ENCODE data around the gene EEF1AKMT3. TPM values are rescaled to one million over a fixed set of nuclear protein-coding genes. Genes with fewer than 3 reads are reported as not detected.

EEF1AKMT3 gene
- total and polyA plus RNA-seq, 2 of the 4 experiments (the other 2 are of a cell fraction), result 3.2 to 8.1 TPM

GRCh38 chr12:57813971-57814772 is 41.8 kb downstream of the EEF1AKMT3 start (continued):
- TF ChIP-seq MAFK (IDR thresholded peaks at IDR 0.05; ENCODE audit: low read depth, low read length), result no peak

- Histone ChIP-seq H3K4ac (ENCODE audit: low read depth, low read length) (no peak overlapping the region), H3K14ac (replicated peaks; ENCODE audit: low read depth, low read length) (no peak overlapping the region), H4K8ac (ENCODE audit: low read depth in 2 of 2, low read length in 2 of 2) (no peak overlapping the region), H3K4me3 (ENCODE audit: insufficient read depth, low read depth, low read length) (no peak overlapping the region), H2AFZ (replicated peaks; ENCODE audit: low read length, poor library complexity) (no peak overlapping the region), H2BK15ac (ENCODE audit: low read depth, low read length) (no peak overlapping the region), H3K4me2 (ENCODE audit: low read depth, low read length) (no peak overlapping the region), H3K9me3 (ENCODE audit: control insufficient read depth, insufficient read depth, low read length) (no peaks in the 10 kb centered on the region), H4K91ac (ENCODE audit: insufficient read depth, low read depth, low read length) (no peak overlapping the region), H2BK120ac (ENCODE audit: low read depth, low read length) (no peak overlapping the region), H4K20me1 (ENCODE audit: insufficient read depth, low read length) (no peaks in the 10 kb centered on the region; the same call in 1 of the 2 replicates), H3K56ac (ENCODE audit: extremely low read depth, insufficient read depth, low read length) (no peak overlapping the region), H2BK20ac (ENCODE audit: low read depth, low read length) (no peak overlapping the region), H3K9me1 (ENCODE audit: insufficient read depth, low read length) (peaks cover 17% of the 10 kb centered on the region), H2BK5ac (ENCODE audit: low read depth, low read length, poor library complexity, severe bottlenecking) (no peak overlapping the region), H3K9ac (ENCODE audit: low read depth, low read length) (no peak overlapping the region), H3K23ac (ENCODE audit: low read depth, low read length) (no peak overlapping the region), H3K4me1 (ENCODE audit: control insufficient read depth, insufficient read depth, low read length) (peaks cover 3% of the 10 kb centered on the region; the same call in 1 of the 2 replicates), H3K18ac (ENCODE audit: low read depth, low read length) (no peak overlapping the region), H3K79me1 (ENCODE audit: low read depth in 1 of 2, low read length in 2 of 2) (peaks cover 0 to 8% of the 10 kb centered on the region in 2 experiments; a peak in 1 of 4 replicates), H3K27ac (ENCODE audit: insufficient read depth, low read length) (no peak overlapping the region), H4K5ac (ENCODE audit: low read depth, low read length) (no peak overlapping the region), H2AK9ac (replicated peaks; ENCODE audit: low read depth, low read length, poor library complexity) (no peak overlapping the region), H2AK5ac (ENCODE audit: low read depth, low read length) (no peak overlapping the region), H3K36me3 (ENCODE audit: control insufficient read depth, insufficient read depth, low read length) (peaks cover 36% of the 10 kb centered on the region), H3K27me3 (ENCODE audit: control insufficient read depth, insufficient read depth, low read length) (no peaks in the 10 kb centered on the region)
- CTCF ChIA-PET, result interaction anchor here (1.2 kb wide), 1 partner anchor 12 kb away, joined by 3 read pairs; no protein-coding TSS in a partner anchor
- POLR2A ChIA-PET (ENCODE audit: unreplicated experiment), result no interaction called here
- ATAC-seq (ENCODE audit: low read depth), result no peak; the same call in 1 of the 2 replicates
- in situ Hi-C loops (cut with MboI; ENCODE audit: low sequenced_read_pairs), result no loop called here
- dilution Hi-C loops (cut with HindIII; ENCODE audit: low sequenced_read_pairs, unreplicated experiment), result no loop called here
- no peak for DNase-seq
- no peak for TF ChIP-seq RAD21 (IDR thresholded peaks at IDR 0.05; ENCODE audit: low read length)
- no peak for TF ChIP-seq MAZ (IDR thresholded peaks at IDR 0.05; ENCODE audit: borderline replicate concordance, low read depth, low read length)
- TF ChIP-seq MAFK (IDR thresholded peaks at IDR 0.05; ENCODE audit: low read depth, low read length), result no peak
- TF ChIP-seq CTCF (conservative IDR thresholded peaks at IDR 0.05; ENCODE audit: low read depth, low read length), result peak; percentile 27
- no peak for TF ChIP-seq CHD1 (IDR thresholded peaks at IDR 0.05; ENCODE audit: low read depth, low read length)
- no peak for TF ChIP-seq CEBPB (IDR thresholded peaks at IDR 0.05; ENCODE audit: low read depth, low read length)
- TF ChIP-seq BHLHE40 (IDR thresholded peaks at IDR 0.05; ENCODE audit: low read depth, low read length), result no peak
- no TSS peak for BruUV-seq (replicated peaks)
- intact Hi-C loops (cut with micrococcal nuclease), result no loop called here
- 81% methylated on average over 5 of the region's 13 CpGs; no CpG with 5 or more reads in 1 of the 2 experiments for WGBS, 2 experiments (ENCODE audit: extremely low coverage in 2 of 2, insufficient read length in 1 of 2)
Measured at GRCh38 chr12:57815177-57816000, 43.0 kb downstream of the EEF1AKMT3 start.
